ENCODE measurements around the gene RSBN1L. TPM values are rescaled to one million over a fixed set of nuclear protein-coding genes. Genes with fewer than 3 reads are reported as not detected.

The RSBN1L gene
- total RNA-seq, 1 experiment from 2014 or later = 18.0 TPM

DNA sequence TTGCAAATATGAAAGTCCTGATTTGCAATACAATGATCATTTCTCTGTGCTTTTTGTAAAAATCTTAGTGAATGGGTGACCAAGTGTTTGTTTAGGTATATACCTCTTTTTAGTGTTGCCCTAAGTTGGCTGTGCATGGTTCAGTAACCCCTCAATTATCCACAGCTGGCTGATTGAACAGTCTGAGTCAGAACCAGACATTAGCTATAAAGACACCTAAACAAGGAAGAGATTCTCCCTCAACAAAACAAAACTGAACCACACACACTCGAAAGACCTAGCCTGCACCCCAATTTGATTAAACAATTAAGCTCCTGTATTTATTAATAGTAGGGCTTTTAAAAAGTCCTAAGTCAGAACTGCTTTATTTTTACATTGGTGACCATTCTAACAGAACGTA lies 2.8 kb downstream of the RSBN1L start:
- Histone ChIP-seq H3K27ac (ENCODE audit: low read length) (no peak overlapping the region; the same call in 1 of the 2 replicates), H3K4me3 (ENCODE audit: low read depth in 2 of 2, low read length in 2 of 2) (peak overlapping the region; percentile 0 to 99; a peak in 1 of 4 replicates), H3K36me3 (ENCODE audit: control insufficient read depth, insufficient read depth, low read length) (peaks cover 3% of the 10 kb centered on the region; the same call in 1 of the 2 replicates), H3K9me3 (ENCODE audit: control insufficient read depth, insufficient read depth, low read depth, low read length) (no peaks in the 10 kb centered on the region), H3K27me3 (ENCODE audit: control insufficient read depth, insufficient read depth, low read length) (no peaks in the 10 kb centered on the region), H3K4me1 (ENCODE audit: control insufficient read depth, insufficient read depth, low read length) (peaks cover 19% of the 10 kb centered on the region)
- ATAC-seq (no peak), DNase-seq (ENCODE audit: low read depth, low spot score) (no peak)
- intact Hi-C loops (cut with micrococcal nuclease; ENCODE audit: unreplicated experiment) = no loop called here
- in situ Hi-C loops (cut with HindIII; ENCODE audit: low pct_unique_long_range_greater_than_20kb, low sequenced_read_pairs) = no loop called here
- TSS peak; percentile 45 for BruUV-seq (replicated peaks)
- TF ChIP-seq SIN3A (IDR thresholded peaks at IDR 0.05; ENCODE audit: borderline replicate concordance, insufficient read depth, low read depth, low read length) = no peak
- TF ChIP-seq TCF7L2 (IDR thresholded peaks at IDR 0.05; ENCODE audit: low read depth, low read length) = no peak
- no peak for TF ChIP-seq POLR2AphosphoS5 (IDR thresholded peaks at IDR 0.05; ENCODE audit: low read depth, low read length)
- no peak for TF ChIP-seq CTCF (IDR thresholded peaks at IDR 0.05)
- TF ChIP-seq REST (IDR thresholded peaks at IDR 0.05; ENCODE audit: insufficient read depth in 1 of 2, low read depth in 2 of 2, low read length in 1 of 2) = no peak
- ChIA-PET POLR2A (interaction anchor here (0.6 kb wide), 1 partner anchor 59 kb away, joined by 4 read pairs; no protein-coding TSS in a partner anchor), CTCF (no interaction called here)

DNA sequence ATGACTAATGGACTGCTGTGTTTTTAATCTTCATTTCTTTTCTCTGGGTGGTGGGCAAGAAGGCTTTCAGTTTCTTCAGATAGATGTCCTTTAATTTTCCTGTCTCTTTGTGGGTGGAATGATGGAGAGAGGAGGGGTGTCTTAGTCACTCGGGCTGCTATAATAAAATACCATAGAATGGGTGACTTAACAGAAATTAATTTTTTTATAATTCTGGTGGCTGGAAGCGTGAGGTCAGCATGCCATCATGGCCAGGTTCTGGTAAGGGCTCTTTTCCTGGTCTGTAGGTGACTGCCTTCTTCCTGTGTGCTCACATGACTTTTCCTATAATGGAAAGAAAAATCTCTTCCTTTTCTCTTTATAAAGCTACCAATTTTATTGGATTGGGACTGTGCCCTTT lies 6.3 kb downstream of the RSBN1L start:
- TF ChIP-seq SIN3A (IDR thresholded peaks at IDR 0.05; ENCODE audit: borderline replicate concordance, insufficient read depth, low read depth, low read length) = no peak
- TF ChIP-seq REST (IDR thresholded peaks at IDR 0.05; ENCODE audit: insufficient read depth in 1 of 2, low read depth in 2 of 2, low read length in 1 of 2) = no peak
- TF ChIP-seq CTCF (IDR thresholded peaks at IDR 0.05) = no peak
- TF ChIP-seq TCF7L2 (IDR thresholded peaks at IDR 0.05; ENCODE audit: low read depth, low read length) = no peak
- TF ChIP-seq POLR2AphosphoS5 (IDR thresholded peaks at IDR 0.05; ENCODE audit: low read depth, low read length) = no peak
- H3K4me3 ChIP-seq (ENCODE audit: low read depth in 2 of 2, low read length in 2 of 2) = no peak overlapping the region
- peaks cover 19% of the 10 kb centered on the region for H3K4me1 ChIP-seq (ENCODE audit: control insufficient read depth, insufficient read depth, low read length)
- in situ Hi-C loops (cut with HindIII; ENCODE audit: low pct_unique_long_range_greater_than_20kb, low sequenced_read_pairs) = no loop called here
- CTCF ChIA-PET = no interaction called here
- DNase-seq (ENCODE audit: low read depth, low spot score) = no peak
- no peak overlapping the region for H3K27ac ChIP-seq (ENCODE audit: low read length)
- intact Hi-C loops (cut with micrococcal nuclease; ENCODE audit: unreplicated experiment) = no loop called here
- no peaks in the 10 kb centered on the region for H3K36me3 ChIP-seq (ENCODE audit: control insufficient read depth, insufficient read depth, low read length)
- no peaks in the 10 kb centered on the region for H3K27me3 ChIP-seq (ENCODE audit: control insufficient read depth, insufficient read depth, low read length)
- no peak; the same call in 1 of the 2 replicates for ATAC-seq
- no peaks in the 10 kb centered on the region for H3K9me3 ChIP-seq (ENCODE audit: control insufficient read depth, insufficient read depth, low read depth, low read length)
- BruUV-seq (replicated peaks) = no TSS peak
- POLR2A ChIA-PET = interaction anchor here (0.6 kb wide), 1 partner anchor 258 kb away, joined by 4 read pairs; no protein-coding TSS in a partner anchor

Measured in Panc1 (cell line).